Occipital lobe (tissue), 3 donors: ENCODE results near the gene MPHOSPH6. TPM values are rescaled to one million over a fixed set of nuclear protein-coding genes. Genes with fewer than 3 reads are reported as not detected.
"Not testable (repeated sequence)": the region's sequence is repeated elsewhere in the genome, so short reads cannot be mapped to it uniquely, and the experiment has no call there.

Experiments
- DNase-seq: peaks from one replicate; lab custom pipeline; 2025; lab: John Stamatoyannopoulos, UW
- small RNA-seq: library from RNA; depleted of rRNA; stranded (forward); fragments of <200 nt; gene quantifications from one replicate; pipeline ENCODE3, GENCODE V24; 2014
- total RNA-seq: library from RNA; depleted of rRNA; stranded (reverse); fragments of >200 nt; gene quantifications from one replicate; pipeline ENCODE4 v1.2.3, GENCODE V29; 2014

MPHOSPH6 gene
- total RNA-seq, 1 donor from 2014 or later, result 25.3 TPM

- DNase-seq, result no peak
Observed at GRCh38 chr16:82118749-82119148, 51.3 kb downstream of the MPHOSPH6 start.

GRCh38 chr16:82116535-82116934 lies 53.5 kb downstream of the MPHOSPH6 start:
- no peak for DNase-seq

- no peak for DNase-seq
Observed at GRCh38 chr16:82113741-82114140, 56.3 kb downstream of the MPHOSPH6 start.

- DNase-seq, result no peak
Observed at GRCh38 chr16:82111944-82112343, 58.1 kb downstream of the MPHOSPH6 start.

- not testable (repeated sequence) for DNase-seq
Observed at GRCh38 chr16:82109266-82109665, 60.8 kb downstream of the MPHOSPH6 start.

GRCh38 chr16:82108774-82109173 lies 61.2 kb downstream of the MPHOSPH6 start:
- no peak for DNase-seq

GRCh38 chr16:82108100-82108499 lies 61.9 kb downstream of the MPHOSPH6 start:
- DNase-seq, result no peak

- no peak for DNase-seq
Observed at GRCh38 chr16:82105107-82105506, 64.9 kb downstream of the MPHOSPH6 start.

Small RNA genes lying within 50 kb of the gene (small RNA-seq; reads per million reads assigned to genes)
- gene RN7SKP190, result not detected

Other genes starting within 250 kb of the MPHOSPH6 start
- gene SDR42E1, start 158.8 kb downstream of the MPHOSPH6 start, total RNA-seq, result not detected
- gene HSD17B2, start 135.0 kb downstream of the MPHOSPH6 start, total RNA-seq, result 0.47 TPM